ENCODE data around the gene CCDC74B.
"Not testable (repeated sequence)": the region's sequence is repeated elsewhere in the genome, so short reads cannot be mapped to it uniquely, and the experiment has no call there.

The CCDC74B gene

DNA sequence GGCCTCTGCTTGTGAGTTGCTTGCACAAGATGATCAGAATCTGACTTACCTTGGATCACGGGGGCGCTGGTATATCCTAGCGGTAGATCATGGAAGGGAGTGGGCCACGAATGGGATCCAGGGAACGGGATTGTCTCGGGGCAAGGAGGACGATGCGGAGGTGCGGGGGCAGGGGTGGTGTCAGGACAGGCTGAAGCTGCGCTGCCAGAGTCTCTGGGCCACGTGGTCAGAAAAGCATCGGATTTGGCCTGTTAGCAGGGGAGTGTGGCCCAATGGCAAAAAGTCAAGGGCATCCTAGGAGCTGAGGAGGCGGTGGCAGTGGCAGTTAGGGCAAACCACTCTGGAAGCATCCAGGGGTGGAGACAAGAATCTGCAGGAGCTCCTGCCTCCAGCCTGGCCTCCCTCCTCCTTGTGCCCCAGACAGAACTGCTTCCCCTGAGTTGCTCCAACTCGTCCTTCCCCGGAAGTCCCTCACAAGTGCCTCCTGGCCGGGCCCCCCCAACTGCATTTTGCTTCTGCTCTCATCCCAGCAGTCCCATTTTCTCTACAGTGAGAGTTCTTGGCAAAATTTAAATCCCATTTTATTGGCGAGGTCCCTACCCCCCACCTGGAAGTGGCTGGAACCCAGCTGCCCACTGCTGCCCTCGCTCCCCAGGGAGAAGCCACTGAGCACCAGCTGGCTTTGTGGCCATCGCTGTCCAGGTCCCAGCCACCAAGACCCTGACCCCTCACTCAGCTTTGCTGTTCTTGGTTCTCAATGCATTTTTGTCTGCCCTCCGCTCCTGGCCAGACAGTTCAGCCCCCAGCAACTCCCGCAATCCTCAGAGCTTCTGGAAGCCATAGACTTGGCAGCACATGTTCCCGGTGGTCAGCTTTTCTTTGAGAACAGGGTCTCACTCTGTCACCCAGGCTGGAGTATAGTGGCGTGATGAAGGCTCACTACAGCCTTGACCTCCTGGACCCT lies 5.6 kb upstream of the CCDC74B start:
- no peak for DNase-seq (ENCODE audit: low spot score)

DNA sequence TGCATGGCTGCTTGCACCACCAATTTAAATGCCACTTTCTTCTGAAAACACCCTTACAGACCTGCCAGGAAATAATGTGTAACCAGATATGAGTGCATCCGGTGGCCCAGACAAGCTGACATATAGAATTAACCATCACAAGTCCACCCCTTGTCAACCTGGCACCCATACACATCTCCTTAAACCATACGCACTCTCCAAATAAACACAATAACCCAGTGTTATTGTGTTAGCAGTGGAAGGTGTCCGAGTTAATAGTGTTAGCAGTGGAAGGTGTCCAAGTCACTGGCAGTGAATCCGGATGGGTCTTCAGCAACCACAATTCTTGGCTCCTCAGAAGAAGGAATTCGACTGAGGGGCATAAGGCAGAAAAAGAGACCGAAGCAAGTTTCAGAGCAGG lies 3.6 kb upstream of the CCDC74B start:
- DNase-seq (ENCODE audit: low spot score): not testable (repeated sequence)

DNA sequence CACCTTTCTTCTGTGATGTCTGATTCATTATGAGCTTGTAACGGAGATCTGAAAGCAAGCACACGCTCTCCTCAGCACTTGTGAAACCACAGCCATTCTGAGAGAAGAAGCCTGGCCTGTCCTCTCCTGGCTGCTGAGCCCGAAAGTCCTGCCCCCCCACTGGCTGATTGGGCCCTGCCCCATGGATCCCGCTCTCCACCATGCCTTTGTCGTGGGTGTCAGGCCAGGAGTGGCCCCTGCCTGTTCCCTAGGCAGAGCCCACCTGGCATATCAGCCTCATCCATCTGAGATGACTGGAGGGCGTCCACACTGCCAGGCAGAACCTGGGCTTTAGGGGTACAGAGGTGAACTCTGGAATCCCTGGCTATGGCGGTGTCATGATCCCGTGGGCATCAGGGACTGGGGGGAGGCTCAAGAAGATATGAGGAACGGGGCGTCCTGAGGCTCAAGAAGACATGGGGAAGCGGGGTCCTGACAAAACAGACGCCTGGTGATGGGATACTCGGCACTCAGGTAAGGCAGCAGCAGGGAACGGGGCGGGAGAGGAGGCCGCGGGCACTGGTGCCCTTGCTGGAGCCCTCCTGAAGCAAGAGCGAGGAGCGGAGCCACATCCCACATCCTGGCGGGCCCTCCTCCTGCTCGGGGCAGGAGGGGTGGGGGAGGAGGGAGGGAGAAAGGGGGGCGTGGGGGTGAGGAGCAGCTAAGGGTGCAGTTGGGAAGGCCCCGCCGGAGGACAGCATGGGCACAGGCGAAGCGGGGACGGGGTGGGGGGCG lies 1.5 kb downstream of the CCDC74B start:
- DNase-seq (ENCODE audit: low spot score): not testable (repeated sequence)

GRCh38 chr2:130142396-130143265 lies 2.3 kb downstream of the CCDC74B start:
- not testable (repeated sequence) for DNase-seq (ENCODE audit: low spot score)

- DNase-seq (ENCODE audit: low spot score): not testable (repeated sequence)
These were observed 3.1 kb downstream of the CCDC74B start for GRCh38 chr2:130141645-130142370.

DNA sequence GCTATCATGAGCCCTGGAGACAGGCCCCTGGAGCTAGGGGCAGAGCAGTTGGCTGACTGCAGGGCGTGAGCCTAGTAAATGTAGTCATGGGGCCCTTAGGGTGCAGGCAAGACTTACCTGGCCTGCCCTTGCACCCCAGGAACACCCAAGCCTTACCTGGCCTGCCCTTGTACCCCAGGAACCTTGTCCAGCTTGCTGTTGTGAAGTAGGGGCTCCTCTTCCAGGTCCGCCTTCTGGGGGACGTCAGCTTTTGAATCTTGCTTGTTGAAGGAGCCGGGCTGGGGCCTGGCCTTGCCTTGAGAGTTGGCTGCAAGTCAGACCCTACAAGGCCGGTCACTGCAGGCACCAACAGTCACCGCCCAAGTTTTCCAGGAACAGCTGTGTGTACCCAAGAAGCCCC lies 3.9 kb downstream of the CCDC74B start:
- DNase-seq (ENCODE audit: low spot score): not testable (repeated sequence)

DNA sequence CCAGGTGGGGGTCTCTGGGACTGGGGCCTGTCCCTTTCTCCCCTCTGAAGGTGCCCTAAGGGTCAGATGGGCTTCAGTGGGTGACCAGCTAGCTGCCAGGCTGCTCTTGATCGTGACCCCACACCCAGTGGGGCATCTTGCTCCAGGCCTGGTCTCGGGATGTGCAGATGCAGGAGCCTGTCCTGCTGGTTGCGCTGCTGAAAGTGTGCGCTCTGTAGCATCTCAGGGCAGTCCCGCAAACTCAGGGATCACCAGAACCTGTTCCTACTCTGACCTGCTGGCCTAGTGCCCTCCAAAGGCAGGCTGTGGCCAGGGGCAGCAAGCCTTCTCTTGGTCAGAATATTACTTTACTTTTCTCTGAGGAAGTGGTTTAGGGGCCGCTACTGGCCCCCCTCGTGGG lies 4.4 kb downstream of the CCDC74B start:
- DNase-seq (ENCODE audit: low spot score): not testable (repeated sequence)

GRCh38 chr2:130139331-130140280 lies 5.3 kb downstream of the CCDC74B start:
- DNase-seq (ENCODE audit: low spot score): not testable (repeated sequence)

DNA sequence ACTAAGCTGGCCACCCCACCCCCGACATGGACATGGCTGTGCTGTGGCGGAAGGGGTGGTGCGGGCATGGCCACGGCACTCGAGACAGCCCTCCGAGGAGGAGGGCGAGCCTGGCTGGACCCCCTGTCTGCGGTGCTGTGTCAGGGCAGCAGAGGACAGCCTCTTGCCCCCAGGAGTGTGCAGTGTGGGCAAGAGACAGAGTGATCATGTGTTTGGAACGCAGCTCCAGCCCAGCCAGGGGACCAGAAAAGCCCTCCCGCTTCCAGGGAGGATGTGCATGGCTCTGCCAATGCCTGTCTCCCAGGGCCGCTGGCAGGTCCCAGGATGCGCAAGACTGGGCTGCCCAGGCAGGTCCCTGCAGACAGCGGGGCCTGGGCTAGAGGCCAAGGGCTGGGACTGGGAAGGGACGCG lies 6.1 kb downstream of the CCDC74B start:
- DNase-seq (ENCODE audit: low spot score): not testable (repeated sequence)

DNA sequence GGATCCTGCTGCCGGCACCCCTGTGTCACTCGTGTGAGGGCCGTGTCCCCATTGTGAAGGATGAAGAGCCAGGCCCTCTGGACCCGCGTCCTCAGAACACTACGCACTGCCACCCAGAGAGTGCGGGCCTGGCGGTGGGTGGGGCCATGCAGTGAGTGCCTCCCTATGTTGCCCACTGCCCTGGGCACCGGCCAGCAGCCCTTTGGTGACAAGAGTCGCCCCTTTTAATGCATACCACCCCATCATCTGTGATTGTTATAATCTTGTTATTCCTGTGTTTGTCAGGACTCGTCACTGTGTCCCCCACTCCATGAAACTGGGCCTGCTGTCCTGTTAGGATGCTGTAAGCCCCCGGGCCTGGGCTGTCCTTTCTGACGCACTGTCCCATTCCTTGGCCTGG lies 6.6 kb downstream of the CCDC74B start:
- DNase-seq (ENCODE audit: low spot score): not testable (repeated sequence)

GRCh38 chr2:130137118-130137517 lies 7.8 kb downstream of the CCDC74B start:
- not testable (repeated sequence) for DNase-seq (ENCODE audit: low spot score)

DNA sequence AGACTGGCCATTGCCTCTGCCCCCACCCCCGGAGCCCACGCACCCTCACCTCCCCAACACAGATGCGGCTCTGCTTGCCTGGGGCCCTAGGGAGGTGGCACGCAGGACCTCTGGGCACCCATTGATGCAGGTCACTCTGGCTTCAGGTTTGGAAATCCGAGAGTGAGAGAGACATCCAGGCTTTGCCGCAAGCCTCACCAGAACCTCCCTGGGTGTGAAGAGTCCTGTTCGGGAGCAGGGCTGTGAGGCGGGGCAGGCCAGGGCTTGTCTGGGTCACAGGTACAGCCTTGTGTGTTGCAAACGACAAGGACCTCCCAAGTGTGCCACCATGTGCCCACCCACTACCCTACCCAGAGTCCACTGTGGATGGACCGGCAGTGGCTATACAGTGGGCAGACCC lies 8.4 kb downstream of the CCDC74B start:
- not testable (repeated sequence) for DNase-seq (ENCODE audit: low spot score)

DNA sequence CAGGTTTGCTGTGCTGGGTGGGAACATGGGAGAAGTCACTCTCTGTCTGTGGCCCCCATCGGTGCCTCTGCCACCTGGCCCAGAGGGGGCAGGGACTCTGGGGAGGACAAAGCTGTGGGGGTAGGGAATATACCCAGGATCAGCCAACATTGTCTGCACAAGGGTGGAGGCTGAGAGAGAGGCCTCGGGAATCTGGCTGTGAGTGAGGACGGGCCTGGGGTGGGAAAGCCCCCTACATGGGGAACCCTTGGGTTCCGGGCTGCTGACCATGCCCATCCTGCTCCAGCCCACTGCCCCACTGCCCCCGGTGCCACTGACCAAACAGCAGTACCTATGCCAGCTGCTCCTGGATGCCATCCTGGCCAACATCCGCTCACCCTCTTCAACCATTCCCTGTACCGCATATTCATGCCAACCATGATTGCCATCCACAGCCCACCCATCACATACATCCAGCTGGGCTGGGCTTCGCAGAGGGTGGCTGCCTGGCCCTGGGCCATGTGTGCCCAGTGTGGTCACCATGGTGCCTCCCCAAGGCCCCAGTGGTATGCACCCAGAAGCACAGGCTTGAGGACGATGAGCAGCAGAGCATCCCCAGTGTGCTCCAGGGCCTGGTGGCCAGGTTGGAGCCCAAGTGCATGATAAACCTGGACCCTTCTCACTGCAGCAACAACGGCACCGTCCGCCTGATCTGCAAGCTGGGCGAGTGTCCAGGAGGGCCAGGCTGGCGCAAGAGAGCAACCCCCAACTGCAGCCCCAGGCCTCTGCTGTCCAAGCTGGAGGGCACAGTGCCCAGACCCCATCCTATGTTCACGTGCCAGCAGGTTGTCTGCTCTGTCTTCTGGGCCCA lies 9.0 kb downstream of the CCDC74B start:
- DNase-seq (ENCODE audit: low spot score): no peak

DNA sequence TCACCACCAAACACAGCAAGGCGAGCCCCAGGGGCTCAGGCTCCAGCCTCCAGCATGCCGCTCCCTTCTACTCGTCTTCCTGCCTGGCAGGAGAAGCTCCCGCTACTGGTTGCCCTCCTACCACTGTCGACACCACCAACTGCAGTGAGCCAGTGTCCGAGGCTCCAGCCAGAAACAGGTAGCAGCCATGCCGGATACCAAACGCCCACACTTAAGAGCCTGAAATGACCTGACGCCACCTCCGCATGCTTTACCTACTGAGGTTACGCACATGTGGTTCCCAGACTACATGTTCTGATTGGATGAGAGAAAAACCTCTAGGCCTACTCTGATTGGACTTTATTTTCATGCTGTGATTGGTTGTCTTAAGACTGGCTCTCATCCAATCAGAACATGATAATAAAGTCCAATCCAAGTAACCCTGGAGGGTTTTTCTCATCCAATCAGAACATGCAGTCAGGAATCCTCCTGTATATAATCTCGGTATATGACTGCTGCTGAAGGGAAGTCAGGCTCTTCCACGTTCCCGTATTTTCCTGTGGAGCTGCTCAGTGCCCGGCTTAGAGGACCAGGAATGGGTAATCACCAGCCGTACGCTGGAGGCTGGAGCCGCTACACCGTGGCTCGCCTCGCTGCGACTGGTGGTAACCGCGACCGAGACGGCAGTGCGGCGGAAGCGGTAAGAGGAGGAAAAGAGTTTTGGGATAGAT lies 15.6 kb downstream of the CCDC74B start, which contains the start of gene POTEF:
Gene POTEF (minus strand): TSS at position 103 of the 710 bp plus-strand sequence. CDS start 8,707 bp downstream, outside the sequence.
- not testable (repeated sequence) for DNase-seq (ENCODE audit: low spot score)

DNA sequence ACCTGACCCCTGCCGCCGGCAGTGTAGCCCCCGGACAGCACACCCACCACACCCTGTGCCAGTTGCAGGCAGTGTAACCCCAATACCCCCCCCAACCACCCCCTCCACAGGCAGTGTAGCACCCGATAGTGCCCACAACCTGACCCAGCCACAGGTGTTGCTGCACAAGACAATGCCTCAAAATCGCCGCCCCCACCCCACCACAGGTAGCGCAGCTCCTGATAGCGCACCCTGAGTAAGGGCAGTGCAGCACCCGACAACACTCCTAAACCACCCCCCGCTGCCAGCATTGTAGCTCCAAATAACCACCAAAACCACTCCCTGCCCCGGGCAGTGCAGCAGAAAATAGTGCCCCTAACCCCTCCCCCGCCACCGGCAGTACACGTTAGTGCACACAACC lies 16.4 kb downstream of the CCDC74B start:
- not testable (repeated sequence) for DNase-seq (ENCODE audit: low spot score)

DNA sequence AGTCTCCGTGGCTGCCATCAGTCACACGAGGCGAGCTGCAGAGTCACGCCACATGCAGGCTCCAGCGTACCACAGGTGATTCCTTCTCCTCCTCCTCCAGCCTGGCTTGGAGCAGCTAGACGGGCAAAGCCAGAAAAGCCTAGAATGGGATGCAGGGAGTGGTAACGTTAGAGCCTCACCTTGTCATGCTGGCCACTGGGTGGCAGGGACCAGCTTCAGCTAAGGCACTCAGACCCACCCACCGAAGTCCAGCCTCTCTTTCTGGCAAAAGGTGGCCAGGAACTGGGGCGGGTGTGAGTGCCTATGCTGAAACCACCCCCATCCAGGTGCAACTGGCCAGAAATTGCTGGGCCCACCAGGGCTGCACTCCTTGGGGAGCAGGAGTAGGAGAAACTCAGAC lies 17.2 kb downstream of the CCDC74B start:
- DNase-seq (ENCODE audit: low spot score): not testable (repeated sequence)

DNA sequence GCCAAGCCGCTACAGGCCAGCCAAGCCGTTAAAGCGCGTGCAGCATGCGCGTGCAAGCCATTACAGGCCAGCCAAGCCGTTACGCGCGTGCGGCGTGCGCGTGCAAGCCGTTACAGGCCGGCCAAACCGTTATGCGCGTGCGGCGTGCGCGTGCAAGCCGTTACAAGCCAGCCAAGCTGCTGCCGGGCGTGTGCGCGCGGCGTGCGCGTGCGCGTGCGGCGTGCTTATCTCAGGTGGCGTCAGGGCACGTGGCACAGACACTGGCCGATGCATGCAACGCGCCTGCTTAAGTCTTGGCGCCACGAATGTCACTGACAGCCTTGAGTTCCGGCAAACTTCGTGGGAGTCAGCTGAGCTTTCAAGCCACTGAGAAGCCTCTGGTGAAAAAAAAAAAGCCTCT lies 24.0 kb downstream of the CCDC74B start:
- DNase-seq (ENCODE audit: low spot score): not testable (repeated sequence)

All from HuH-7.5 (cell line).